ENCODE measurements around the gene ST3GAL4.

DNA sequence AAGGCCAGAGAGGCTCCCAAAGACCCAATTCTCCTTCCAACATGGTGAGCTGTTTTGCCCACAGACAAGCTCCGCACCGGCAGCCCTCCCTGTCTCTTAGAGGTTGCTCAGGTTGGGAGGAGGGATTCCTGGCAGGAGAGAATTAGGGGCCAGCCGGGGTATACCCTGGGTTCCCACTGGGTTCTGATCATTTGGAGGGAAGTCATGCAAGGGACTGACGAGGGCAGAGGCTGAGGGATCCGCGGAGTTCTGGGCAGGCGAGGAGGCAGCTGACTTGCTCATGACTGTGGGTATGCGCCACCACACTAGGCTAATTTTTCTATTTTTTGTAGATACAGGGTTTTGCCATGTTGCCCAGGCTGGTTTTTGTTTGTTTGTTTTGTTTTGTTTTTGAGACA lies 4.6 kb downstream of the ST3GAL4 start:
- TF ChIP-seq POLR2AphosphoS5 (IDR thresholded peaks at IDR 0.05; ENCODE audit: low read depth, low read length) (no peak), REST (IDR thresholded peaks at IDR 0.05; ENCODE audit: insufficient read depth in 1 of 2, low read depth in 2 of 2, low read length in 2 of 2) (no peak)

All from PFSK-1 (cell line).